Stomach smooth muscle (tissue), 2 donors: ENCODE results near the gene C2CD2L.

Source experiments
- H3K27ac ChIP-seq: one replicate; pipeline ENCODE4 v1.7.0; 2013; ENCODE audit warnings: mild to moderate bottlenecking, low read length, inconsistent platforms
- H3K27me3 ChIP-seq, 2 donors: one replicate each; pipeline ENCODE4 v1.7.0; 2013; ENCODE audit warnings: low read length in 2 of 2; ENCODE audit not compliant: insufficient read depth in 2 of 2, control insufficient read depth in 1 of 2
- H3K36me3 ChIP-seq, 2 donors: one replicate each; pipeline ENCODE4 v1.7.0; 2013; ENCODE audit warnings: low read length in 2 of 2; ENCODE audit not compliant: control insufficient read depth in 2 of 2, insufficient read depth in 2 of 2
- H3K4me1 ChIP-seq: one replicate; pipeline ENCODE4 v1.7.0; 2013; ENCODE audit warnings: low read length; ENCODE audit not compliant: control insufficient read depth, insufficient read depth
- H3K4me3 ChIP-seq, 2 donors: one replicate each; pipeline ENCODE4 v1.7.0; 2013; ENCODE audit warnings: low read length in 2 of 2
- H3K9ac ChIP-seq, 2 donors: one replicate each; pipeline ENCODE4 v1.7.0; 2013; ENCODE audit warnings: low read length in 2 of 2, mild to moderate bottlenecking in 1 of 2
- H3K9me3 ChIP-seq, 2 donors: one replicate each; pipeline ENCODE4 v1.7.0; 2013; ENCODE audit warnings: low read length in 2 of 2; ENCODE audit not compliant: control insufficient read depth in 2 of 2
- donor health status: healthy.
- donor health status: Pancreatic carcinoma.

C2CD2L gene

DNA sequence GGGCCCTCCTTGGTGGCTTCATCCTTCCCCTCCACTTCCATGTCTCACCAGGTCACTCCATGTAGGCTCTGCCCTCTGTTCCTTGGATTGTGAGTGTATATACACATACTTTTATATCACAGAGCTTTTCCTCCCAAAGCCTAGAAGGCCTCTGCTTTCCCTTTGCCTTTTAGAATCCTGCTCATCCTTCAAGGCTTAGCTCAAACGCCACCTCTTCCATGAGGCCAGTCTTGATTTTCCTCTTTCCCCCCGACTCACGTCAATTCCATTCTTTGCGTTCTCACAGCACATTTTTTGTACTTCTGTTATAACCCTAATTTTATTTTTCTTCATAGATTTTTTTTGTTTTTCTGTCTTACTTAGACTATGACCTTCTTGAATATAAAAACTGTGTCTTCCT, 45.5 kb downstream of the C2CD2L start:
- Histone ChIP-seq H3K4me3 (no peak overlapping the region), H3K9ac (no peak overlapping the region), H3K27me3 (peaks cover 8 to 17% of the 10 kb centered on the region in 2 donors), H3K4me1 (peaks cover 14% of the 10 kb centered on the region), H3K36me3 (no peaks in the 10 kb centered on the region), H3K27ac (no peak overlapping the region), H3K9me3 (no peaks in the 10 kb centered on the region)

DNA sequence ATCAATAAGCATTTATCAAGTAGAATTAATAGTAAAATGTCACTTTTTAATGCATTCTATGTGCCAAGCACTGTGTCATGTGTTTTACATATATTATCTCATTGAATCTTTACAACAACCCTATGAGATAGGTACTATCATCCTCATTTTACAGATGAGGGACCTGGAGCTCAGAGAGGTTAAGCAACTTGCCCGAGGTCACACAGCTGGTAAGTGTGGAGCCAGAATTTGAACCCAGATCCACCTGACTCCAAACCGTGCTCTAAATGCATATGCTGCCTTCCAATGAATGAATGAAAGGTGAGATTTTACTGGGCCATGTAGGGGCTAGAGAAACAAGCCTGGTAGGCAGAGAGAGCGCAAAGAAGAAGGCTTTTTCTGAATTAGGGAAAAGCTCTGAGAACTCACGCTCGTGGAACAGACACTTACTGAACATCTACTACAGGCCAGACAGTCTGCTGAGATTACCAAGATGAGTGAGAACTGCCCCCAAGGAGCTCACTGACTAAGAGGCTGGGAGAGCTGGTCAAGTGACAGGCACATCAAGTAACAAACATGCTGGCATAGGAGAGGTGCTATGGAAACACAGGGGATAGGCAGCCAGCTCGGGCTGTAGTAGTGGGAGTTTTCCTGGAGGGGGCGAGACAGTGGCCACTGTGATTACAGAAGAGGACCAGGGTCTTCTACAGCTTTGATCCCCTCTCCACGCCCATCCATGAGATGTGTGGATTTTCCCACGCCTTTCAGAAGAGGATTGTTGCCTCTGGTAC, 46.1 kb downstream of the C2CD2L start:
- Histone ChIP-seq H3K9ac (no peak overlapping the region), H3K4me3 (no peak overlapping the region), H3K27ac (no peak overlapping the region), H3K27me3 (peaks cover 6 to 10% of the 10 kb centered on the region in 2 donors), H3K4me1 (peaks cover 14% of the 10 kb centered on the region), H3K9me3 (no peaks in the 10 kb centered on the region), H3K36me3 (no peaks in the 10 kb centered on the region)

DNA sequence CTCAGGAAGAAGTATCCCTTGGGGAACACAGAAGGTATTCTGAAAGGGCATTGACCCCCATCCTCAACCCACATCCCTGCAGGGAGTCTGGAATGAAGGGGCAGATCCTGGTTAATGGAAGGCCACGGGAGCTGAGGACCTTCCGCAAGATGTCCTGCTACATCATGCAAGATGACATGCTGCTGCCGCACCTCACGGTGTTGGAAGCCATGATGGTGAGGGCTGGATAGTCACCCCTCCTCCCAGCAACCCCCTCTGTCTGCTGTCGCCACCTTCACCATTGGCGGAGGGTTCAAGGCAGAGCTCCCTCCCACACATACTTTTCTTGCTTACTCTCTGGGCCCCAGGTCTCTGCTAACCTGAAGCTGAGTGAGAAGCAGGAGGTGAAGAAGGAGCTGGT, 47.0 kb downstream of the C2CD2L start:
- Histone ChIP-seq H3K27ac (no peak overlapping the region), H3K4me1 (peaks cover 6% of the 10 kb centered on the region), H3K9me3 (no peaks in the 10 kb centered on the region), H3K27me3 (peaks cover 3 to 9% of the 10 kb centered on the region in 2 donors), H3K36me3 (no peaks in the 10 kb centered on the region), H3K4me3 (no peak overlapping the region), H3K9ac (no peak overlapping the region)

DNA sequence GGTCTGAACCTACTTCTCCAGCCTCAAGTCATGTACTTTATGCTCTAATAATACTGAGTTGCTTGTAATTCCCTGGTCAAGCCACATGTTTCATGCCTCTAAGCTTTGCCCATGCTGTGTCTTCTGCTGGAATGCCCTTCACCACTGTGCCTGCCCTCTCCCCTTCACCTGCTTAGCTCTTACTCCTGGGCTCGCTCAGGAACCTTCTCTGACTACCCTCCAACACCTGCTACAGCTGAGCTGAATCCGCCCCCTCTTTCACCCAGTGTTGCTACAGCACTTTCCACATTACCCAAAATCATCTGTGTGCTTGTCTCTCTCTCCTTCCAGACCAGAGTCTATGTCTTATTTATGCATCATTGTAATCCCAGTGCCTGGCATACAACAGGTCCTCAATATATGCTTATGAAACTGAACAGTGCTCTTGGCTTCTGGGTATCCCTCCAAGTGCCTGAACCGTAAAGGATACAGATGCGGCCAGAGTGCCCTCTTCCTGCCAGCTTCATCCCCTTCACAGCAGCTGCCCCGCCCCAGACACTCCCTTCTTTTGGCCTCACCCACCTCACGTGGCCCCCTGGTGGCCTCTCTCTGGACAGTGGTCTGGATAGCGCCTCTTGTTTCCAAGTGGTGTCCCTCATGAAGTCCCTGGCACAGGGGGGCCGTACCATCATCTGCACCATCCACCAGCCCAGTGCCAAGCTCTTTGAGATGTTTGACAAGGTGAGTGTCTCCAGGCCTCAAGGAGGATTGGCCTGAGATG, 48.8 kb downstream of the C2CD2L start:
- H3K4me3 ChIP-seq: no peak overlapping the region
- H3K36me3 ChIP-seq: no peaks in the 10 kb centered on the region
- H3K9me3 ChIP-seq: no peaks in the 10 kb centered on the region
- no peaks in the 10 kb centered on the region for H3K27me3 ChIP-seq
- H3K27ac ChIP-seq: no peak overlapping the region
- no peak overlapping the region for H3K9ac ChIP-seq
- no peaks in the 10 kb centered on the region for H3K4me1 ChIP-seq

DNA sequence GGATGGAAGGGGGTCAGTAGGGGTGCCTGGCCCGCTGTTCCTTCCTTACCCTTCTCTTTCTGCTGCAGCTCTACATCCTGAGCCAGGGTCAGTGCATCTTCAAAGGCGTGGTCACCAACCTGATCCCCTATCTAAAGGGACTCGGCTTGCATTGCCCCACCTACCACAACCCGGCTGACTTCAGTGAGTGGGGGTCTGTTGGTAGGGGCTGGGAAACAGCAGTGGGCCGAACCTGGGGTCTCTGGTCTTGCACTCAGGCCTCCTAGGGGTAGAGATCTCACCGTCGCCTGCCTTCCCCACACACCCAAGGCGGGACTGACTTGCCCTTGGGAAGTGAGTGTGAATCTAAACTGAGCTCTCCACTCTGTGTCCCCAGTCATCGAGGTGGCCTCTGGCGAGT, 49.4 kb downstream of the C2CD2L start:
- no peak overlapping the region for H3K9ac ChIP-seq
- no peaks in the 10 kb centered on the region for H3K9me3 ChIP-seq
- H3K27ac ChIP-seq: no peak overlapping the region
- H3K27me3 ChIP-seq: no peaks in the 10 kb centered on the region
- H3K4me3 ChIP-seq: no peak overlapping the region
- no peaks in the 10 kb centered on the region for H3K36me3 ChIP-seq
- no peaks in the 10 kb centered on the region for H3K4me1 ChIP-seq

DNA sequence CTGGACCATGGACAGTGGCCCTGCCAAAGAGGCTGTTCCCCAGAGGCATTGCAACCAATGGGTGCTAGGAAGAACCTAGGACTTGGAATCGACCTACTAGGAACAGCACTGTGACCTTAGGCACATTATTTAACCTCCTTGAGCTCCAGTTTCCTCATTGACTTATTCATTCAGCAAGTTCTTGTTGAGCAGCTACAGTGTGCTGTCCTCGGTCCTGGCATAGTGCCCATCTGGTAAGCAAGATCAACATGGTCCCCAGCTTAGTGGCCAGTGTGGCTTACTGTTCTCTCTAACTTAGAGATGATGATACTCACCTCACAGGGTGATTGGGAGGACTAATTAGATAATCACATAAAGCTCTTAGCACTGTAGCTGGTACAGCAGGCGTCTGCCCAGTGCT, 49.9 kb downstream of the C2CD2L start:
- Histone ChIP-seq H3K9me3 (no peaks in the 10 kb centered on the region), H3K4me3 (no peak overlapping the region), H3K27ac (no peak overlapping the region), H3K27me3 (no peaks in the 10 kb centered on the region), H3K9ac (no peak overlapping the region), H3K36me3 (no peaks in the 10 kb centered on the region), H3K4me1 (no peaks in the 10 kb centered on the region)

DNA sequence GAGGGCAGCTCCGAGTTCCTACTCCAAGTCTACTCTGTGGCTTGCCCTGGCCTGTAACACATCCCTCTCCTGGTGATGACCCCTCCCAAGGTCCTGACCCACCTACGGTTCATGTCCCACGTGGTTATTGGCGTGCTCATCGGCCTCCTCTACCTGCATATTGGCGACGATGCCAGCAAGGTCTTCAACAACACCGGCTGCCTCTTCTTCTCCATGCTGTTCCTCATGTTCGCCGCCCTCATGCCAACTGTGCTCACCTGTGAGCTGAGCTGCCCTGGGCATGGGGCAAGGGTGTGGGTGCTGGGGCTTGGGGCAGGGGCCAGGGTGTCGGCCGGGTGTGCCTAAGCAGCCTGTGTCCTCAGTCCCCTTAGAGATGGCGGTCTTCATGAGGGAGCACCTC, 51.3 kb downstream of the C2CD2L start:
- H3K9me3 ChIP-seq: no peaks in the 10 kb centered on the region
- no peak overlapping the region for H3K9ac ChIP-seq
- H3K27me3 ChIP-seq: no peaks in the 10 kb centered on the region
- no peaks in the 10 kb centered on the region for H3K36me3 ChIP-seq
- no peaks in the 10 kb centered on the region for H3K4me1 ChIP-seq
- H3K27ac ChIP-seq: no peak overlapping the region
- H3K4me3 ChIP-seq: no peak overlapping the region

DNA sequence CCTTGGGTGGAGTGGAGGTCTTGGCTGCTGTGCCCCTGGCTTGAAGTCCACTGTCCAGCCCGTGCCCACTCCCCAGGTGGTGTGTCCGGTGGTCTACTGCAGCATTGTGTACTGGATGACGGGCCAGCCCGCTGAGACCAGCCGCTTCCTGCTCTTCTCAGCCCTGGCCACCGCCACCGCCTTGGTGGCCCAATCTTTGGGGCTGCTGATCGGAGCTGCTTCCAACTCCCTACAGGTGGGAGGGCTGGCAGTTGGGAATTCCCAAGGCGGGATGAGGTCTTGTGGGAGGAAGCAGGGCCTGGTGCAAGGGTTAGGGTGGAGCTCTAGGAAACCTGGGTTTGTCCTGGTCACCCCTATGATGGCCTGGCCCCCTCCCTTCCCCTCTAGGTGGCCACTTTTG, 53.0 kb downstream of the C2CD2L start:
- no peaks in the 10 kb centered on the region for H3K36me3 ChIP-seq
- no peaks in the 10 kb centered on the region for H3K27me3 ChIP-seq
- H3K27ac ChIP-seq: no peak overlapping the region
- H3K9ac ChIP-seq: no peak overlapping the region
- H3K4me1 ChIP-seq: no peaks in the 10 kb centered on the region
- H3K4me3 ChIP-seq: no peak overlapping the region
- H3K9me3 ChIP-seq: no peaks in the 10 kb centered on the region

DNA sequence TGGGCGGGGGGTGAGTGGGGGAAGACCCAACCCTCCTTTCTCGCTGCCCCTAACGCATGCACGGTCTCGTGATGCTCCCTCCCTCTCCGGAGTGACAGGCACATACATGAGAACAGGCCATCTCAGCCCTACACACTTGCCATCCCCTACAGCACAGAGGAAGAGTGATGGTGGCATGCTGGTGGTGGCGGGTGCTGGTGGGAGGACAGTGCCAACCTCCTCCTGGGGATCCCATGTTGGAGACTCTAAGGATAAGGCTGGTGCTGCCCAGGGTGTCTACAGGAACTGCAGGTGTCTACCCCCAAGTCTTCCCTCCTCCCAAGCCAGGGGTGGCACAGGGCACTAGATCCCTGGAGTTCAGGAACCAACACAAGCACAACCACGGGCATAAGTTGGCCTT, 54.7 kb downstream of the C2CD2L start:
- Histone ChIP-seq H3K4me1 (no peaks in the 10 kb centered on the region), H3K9ac (no peak overlapping the region), H3K36me3 (no peaks in the 10 kb centered on the region), H3K27ac (no peak overlapping the region), H3K9me3 (no peaks in the 10 kb centered on the region), H3K27me3 (no peaks in the 10 kb centered on the region), H3K4me3 (no peak overlapping the region)

DNA sequence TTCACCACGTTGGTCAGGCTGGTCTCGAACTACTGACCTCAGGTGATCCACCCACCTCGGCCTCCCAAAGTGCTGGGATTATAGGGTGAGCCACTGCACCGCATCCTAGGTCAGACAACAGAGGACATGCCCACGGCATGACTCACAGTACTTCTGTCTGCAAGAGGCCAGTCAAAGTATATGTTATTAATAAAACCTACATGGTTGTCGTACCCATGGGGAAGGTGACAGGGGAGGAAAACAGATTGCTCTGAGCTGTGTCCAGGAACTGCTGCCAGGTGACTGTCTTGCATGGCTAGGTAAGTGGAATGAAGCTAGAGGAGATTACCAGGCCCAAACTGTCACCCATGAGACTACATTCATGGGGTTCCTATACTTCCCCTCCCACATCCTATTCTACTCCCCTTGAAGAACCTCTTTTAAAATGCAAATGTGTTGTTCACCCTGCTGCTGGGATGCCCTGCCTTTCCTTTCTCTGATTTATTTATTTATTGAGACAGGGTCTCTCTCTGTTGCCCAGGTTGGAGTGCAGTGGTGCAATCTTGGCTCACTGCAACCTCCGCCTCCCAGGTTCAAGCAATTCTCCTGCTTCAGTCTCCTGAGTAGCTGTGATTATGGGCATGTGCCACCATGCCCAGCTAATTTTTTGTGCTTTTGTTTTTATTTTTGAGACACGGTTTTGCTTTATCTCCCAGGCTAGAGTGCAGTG, 59.4 kb downstream of the C2CD2L start:
- Histone ChIP-seq H3K27ac (no peak overlapping the region), H3K9ac (no peak overlapping the region), H3K9me3 (no peaks in the 10 kb centered on the region), H3K4me1 (peaks cover 11% of the 10 kb centered on the region), H3K4me3 (no peak overlapping the region), H3K27me3 (no peaks in the 10 kb centered on the region), H3K36me3 (no peaks in the 10 kb centered on the region)
